GM06990 (cell line): Measurements from ENCODE around the gene BCAS2.
"Not testable (repeated sequence)": the region's sequence is repeated elsewhere in the genome, so short reads cannot be mapped to it uniquely, and the experiment has no call there.

ENCODE experiments used
- DNase-seq: peaks from one replicate; pipeline ENCODE4 v3.0.0-alpha.2; 2011; ENCODE audit not compliant: insufficient read length; ENCODE audit errors: extremely low read depth
- H3K27me3 ChIP-seq: replicated peaks from 2 replicates; pipeline ENCODE4 v1.6.0; 2011; ENCODE audit warnings: low read length; ENCODE audit not compliant: control insufficient read depth, insufficient read depth
- H3K36me3 ChIP-seq: 2 replicates; pipeline ENCODE4 v1.5.1; 2011; ENCODE audit warnings: low read length; ENCODE audit not compliant: control insufficient read depth, insufficient read depth
- H3K4me3 ChIP-seq: replicated peaks from 2 replicates; pipeline ENCODE4 v1.5.1; 2011; ENCODE audit warnings: low read depth, mild to moderate bottlenecking, control low read depth, low read length
- TF ChIP-seq, protein P1 (sequence below): IDR thresholded peaks from 2 replicates; pipeline ENCODE4 v1.5.1; 2011; ENCODE audit warnings: low read length, control low read depth, mild to moderate bottlenecking, inconsistent platforms; ENCODE audit not compliant: insufficient read depth, poor library complexity, severe bottlenecking

The BCAS2 gene

DNA sequence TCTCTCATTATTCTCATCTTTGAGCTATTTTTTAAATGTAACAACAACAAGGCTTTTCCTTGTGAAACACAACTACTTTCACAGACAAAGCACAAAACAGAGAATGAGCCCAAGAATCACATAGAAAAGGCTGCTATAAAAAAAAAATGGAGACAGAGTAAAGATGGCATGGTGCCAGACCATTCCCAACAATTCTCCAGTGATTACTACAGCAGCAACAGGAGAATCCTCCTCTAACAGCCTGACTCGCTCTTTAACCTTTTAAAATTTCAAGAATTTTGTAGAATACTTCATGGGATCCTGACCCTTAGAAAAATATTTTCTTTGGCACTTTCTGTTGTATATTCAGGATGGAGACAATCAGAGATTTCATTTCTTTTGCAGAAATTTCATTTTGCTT is 3.8 kb upstream of the BCAS2 start:
- H3K36me3 ChIP-seq, result no peaks in the 10 kb centered on the region
- H3K27me3 ChIP-seq, result no peaks in the 10 kb centered on the region
- DNase-seq, result no peak
- H3K4me3 ChIP-seq, result no peak overlapping the region
- TF ChIP-seq, protein P1, sequence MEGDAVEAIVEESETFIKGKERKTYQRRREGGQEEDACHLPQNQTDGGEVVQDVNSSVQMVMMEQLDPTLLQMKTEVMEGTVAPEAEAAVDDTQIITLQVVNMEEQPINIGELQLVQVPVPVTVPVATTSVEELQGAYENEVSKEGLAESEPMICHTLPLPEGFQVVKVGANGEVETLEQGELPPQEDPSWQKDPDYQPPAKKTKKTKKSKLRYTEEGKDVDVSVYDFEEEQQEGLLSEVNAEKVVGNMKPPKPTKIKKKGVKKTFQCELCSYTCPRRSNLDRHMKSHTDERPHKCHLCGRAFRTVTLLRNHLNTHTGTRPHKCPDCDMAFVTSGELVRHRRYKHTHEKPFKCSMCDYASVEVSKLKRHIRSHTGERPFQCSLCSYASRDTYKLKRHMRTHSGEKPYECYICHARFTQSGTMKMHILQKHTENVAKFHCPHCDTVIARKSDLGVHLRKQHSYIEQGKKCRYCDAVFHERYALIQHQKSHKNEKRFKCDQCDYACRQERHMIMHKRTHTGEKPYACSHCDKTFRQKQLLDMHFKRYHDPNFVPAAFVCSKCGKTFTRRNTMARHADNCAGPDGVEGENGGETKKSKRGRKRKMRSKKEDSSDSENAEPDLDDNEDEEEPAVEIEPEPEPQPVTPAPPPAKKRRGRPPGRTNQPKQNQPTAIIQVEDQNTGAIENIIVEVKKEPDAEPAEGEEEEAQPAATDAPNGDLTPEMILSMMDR, result no peak

DNA sequence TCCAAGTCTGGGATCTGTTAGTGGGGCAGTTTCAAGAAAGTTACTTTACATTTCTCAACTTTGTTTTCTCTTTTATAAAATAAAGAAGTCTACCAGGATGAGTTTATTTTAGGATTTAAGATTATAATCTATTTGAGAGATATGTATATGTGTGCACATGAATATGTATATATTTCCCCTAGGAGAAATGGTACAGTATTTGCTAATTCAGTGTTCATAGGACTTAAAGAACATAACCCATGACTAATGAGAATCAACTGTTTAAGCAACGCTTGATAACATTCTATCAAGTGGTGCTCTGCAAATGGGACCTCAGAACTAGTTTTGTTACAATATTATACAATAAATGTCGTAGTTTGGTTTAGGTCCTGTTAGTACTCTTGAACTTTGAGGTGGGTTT is 7.0 kb downstream of the BCAS2 start:
- TF ChIP-seq, protein P1, result no peak
- Histone ChIP-seq H3K27me3 (no peaks in the 10 kb centered on the region), H3K4me3 (no peak overlapping the region), H3K36me3 (peaks cover 10% of the 10 kb centered on the region)
- DNase-seq, result no peak

DNA sequence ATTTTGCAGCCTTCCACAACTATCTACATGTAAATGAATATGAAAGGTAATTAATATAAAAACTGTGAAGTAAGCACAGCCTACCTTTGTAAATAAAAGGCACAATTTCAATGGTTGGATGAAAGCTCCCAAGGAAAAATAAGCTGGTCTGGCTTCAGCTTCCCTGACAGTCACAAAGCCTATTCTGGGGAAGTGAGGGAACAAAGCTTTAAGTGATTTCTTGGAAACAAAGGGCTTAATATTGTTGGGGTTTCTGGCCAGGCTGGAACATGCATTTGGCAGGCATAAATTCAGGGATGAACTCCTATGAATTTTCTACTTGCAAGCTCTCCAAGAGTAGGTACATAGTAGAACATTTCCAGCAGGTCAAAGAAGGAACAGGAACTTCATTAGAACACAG is 17.3 kb downstream of the BCAS2 start:
- Histone ChIP-seq H3K36me3 (peaks cover 4% of the 10 kb centered on the region; the same call in 1 of the 2 replicates), H3K27me3 (no peaks in the 10 kb centered on the region), H3K4me3 (no peak overlapping the region)
- DNase-seq, result no peak
- TF ChIP-seq, protein P1, result no peak

DNA sequence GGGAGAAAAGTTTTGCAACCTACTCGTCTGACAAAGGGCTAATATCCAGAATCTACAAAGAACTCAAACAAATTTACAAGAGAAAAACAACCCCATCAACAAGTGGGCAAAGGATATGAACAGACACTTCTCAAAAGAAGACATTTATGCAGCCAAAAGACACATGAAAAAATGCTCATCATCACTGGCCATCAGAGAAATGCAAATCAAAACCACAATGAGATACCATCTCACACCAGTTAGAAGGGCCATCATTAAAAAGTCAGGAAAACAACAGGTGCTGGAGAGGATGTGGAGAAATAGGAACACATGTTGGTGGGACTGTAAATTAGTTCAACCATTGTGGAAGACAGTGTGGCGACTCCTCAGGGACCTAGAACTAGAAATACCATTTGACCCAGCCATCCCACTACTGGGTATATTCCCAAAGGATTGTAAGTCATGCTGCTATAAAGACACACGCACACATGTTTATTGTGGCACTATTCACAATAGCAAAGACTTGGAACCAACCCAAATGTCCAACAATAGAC is 18.4 kb downstream of the BCAS2 start:
- H3K27me3 ChIP-seq, H3K4me3 ChIP-seq, H3K36me3 ChIP-seq, DNase-seq: not testable (repeated sequence)

DNA sequence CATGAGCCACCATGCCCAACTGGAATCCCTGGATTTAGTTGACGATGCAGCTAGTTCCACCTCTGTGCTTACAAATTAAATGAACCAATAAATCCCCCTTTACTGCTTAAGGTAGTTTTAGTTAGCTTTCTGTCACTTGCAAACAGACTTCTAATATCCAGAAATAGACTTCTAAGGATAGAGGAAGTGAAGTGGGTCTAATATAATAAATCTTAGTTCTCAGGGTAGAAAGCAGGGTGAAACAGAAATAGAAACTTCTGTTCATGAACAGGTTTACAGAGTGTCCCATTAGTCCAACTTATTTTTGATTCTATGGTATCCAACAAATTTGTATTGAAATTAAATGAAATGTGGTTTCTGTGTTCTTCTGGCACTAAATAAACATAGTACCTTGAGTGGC is 20.1 kb downstream of the BCAS2 start:
- H3K27me3 ChIP-seq, result no peaks in the 10 kb centered on the region
- peaks cover 2% of the 10 kb centered on the region; the same call in 1 of the 2 replicates for H3K36me3 ChIP-seq
- no peak for DNase-seq
- H3K4me3 ChIP-seq, result no peak overlapping the region
- TF ChIP-seq, protein P1, result no peak

DNA sequence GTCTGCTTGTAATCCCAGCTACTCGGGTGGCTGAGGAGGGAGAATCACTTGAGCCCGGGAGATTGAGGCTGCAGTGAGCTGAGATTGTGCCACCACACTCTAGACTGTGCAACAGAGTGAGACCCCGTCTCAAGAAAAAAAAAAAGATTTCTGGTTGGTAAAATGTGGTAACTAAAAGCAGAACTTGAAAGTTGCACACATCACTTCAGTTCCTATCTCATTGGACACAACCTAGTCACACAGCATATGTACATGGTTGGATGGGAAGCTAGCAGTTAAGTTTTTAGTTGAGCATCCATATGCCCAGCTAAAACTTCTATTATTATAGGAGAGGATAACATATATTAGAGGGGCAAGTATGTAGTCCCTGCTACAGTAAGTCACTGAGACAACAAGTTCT is 22.1 kb downstream of the BCAS2 start:
- TF ChIP-seq, protein P1, result no peak
- peak; percentile 17 for DNase-seq
- Histone ChIP-seq H3K27me3 (no peaks in the 10 kb centered on the region), H3K4me3 (no peak overlapping the region), H3K36me3 (no peaks in the 10 kb centered on the region)
